Subcutaneous adipose tissue (tissue), 4 donors: ENCODE results near the gene ZBTB7C. TPM values are rescaled to one million over a fixed set of nuclear protein-coding genes. Genes with fewer than 3 reads are reported as not detected.

Source experiments
- total RNA-seq, 4 donors: library from RNA; depleted of rRNA; stranded (reverse); fragments of >200 nt; gene quantifications; one replicate each; pipeline ENCODE4 v1.1.0, GENCODE V29; 2016
- TF ChIP-seq, protein P1 (sequence below): fragments of 450-650 bp; IDR thresholded peaks from one replicate; pipeline ENCODE4 v1.5.1; 2016; ENCODE audit warnings: low read depth, mild to moderate bottlenecking, control low read depth, antibody characterized with exemption, moderate library complexity

Gene ZBTB7C
- total RNA-seq, 4 donors from 2014 or later, result 1.0 to 5.5 (median 4.4) TPM

- TF ChIP-seq, protein P1, sequence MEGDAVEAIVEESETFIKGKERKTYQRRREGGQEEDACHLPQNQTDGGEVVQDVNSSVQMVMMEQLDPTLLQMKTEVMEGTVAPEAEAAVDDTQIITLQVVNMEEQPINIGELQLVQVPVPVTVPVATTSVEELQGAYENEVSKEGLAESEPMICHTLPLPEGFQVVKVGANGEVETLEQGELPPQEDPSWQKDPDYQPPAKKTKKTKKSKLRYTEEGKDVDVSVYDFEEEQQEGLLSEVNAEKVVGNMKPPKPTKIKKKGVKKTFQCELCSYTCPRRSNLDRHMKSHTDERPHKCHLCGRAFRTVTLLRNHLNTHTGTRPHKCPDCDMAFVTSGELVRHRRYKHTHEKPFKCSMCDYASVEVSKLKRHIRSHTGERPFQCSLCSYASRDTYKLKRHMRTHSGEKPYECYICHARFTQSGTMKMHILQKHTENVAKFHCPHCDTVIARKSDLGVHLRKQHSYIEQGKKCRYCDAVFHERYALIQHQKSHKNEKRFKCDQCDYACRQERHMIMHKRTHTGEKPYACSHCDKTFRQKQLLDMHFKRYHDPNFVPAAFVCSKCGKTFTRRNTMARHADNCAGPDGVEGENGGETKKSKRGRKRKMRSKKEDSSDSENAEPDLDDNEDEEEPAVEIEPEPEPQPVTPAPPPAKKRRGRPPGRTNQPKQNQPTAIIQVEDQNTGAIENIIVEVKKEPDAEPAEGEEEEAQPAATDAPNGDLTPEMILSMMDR, result no peak
These were observed 257.6 kb downstream of the ZBTB7C start for GRCh38 chr18:48151421-48152065.

DNA sequence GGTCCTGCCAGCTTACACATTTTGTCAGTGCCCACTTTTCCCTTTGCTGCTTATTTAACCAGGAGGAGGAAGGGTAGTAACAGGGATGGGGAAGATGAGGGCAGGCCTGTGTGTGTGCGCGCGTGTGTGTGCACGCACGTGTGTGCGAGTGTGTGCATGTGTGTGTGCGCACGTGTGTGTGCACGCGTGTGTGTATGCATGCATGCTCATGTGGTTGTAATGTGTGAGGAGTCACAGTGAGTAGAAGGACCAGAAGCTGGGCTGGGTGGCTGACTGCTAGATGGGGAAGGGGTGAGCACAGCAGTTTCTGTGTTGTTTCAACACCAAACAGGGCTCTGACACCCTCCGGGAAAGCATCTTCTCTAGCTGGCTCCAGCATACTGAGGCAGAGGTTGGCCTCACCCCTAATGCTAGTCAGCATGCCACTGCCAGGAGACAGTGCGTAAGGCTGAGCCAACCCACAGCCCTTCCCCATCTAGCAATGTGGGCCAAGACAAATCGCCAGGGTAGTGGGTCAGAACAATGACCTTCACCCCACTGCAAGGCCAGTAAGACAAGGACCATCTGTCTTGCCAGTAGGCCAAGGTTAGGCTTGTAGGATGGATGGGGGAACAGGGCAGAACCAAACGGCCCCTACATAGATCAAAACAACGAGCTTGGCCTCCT, 260.0 kb downstream of the ZBTB7C start:
- TF ChIP-seq, protein P1, result no peak

DNA sequence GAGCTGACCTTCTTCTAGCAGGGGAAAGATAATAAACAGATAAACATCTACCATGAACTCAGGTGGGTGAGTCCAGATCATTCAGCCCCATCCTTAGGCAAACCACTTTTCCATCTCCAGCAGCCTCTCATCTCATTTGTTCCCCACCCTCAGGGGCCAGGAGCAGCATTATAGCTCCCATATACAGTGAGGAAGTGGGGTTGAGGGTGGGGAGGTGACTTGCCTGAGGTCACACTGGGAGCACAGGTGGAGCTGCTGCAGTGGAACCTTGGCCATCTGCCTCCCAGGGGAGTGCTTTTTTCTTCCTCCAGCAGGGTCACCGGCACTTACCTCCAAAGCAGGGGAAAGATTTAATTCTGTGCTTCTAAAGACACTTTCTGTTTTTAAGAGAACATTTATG, 266.2 kb downstream of the ZBTB7C start:
- TF ChIP-seq, protein P1, result no peak

DNA sequence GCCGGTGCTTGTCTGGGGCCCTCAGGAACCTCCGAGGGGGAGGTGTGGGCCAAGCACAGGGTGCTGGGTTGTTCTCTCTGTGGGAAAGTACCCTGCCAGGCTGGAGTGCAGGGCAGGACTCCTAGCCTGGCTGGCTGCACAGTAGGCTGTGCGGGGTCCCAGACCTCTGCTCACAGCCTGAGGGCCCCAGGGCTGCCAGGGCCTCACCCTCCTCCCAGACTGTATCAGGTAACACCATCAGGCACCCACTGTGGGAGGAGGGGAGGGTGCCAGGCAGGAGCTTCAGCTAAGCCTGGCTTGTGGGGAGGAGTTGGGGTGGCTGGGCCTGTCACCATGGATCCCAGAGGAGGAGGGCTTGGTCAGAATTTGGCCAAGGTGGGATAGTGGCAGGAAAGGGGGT, 266.8 kb downstream of the ZBTB7C start:
- TF ChIP-seq, protein P1, result no peak

- TF ChIP-seq, protein P1, result no peak
These were observed 268.5 kb downstream of the ZBTB7C start for GRCh38 chr18:48140731-48141130.

DNA sequence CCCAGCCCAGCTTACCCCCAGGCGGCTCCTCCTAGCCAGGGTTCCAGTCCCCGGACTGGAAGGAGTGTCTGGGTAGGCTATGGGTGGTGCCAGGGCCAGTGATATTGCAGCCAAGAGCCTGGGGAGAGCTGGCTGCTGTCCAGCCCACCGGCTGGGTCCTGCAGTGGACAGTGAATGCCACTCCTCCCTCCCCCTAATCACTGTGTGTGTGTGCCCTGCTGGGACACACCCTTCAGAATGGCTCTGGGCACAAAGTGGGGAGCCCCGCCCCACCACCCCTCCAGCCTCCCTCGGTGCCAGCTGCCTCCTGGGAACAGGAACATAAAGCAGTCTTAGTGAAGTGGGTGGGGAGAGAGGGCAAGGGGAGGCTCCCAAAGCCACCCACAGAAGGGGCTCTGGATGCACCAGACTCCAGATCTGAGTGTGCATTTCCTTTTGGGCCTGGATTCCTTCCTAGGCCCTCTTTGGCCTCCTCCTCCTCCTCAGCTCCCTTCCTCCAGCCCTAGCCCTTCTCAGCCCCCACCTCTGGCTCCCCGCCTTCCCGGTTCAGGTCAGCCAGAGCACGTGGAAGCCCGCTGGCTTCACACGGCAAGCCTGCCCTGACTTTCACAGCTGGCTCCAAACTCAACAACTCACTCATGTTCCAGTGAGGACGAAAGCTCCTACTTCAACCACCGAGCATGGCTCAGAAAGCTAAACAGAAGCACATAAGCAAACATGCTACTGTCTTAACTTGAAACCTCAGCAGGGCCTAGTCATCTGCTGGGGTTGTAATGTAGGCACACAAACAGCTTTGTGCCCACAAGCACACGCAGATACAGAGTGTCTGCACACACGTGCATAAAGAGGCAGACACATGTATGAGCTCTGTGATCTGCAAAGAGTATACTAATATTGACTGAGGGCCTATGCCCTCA, 269.5 kb downstream of the ZBTB7C start:
- TF ChIP-seq, protein P1, result no peak
